Measurements from ENCODE around the gene HGFAC.

The HGFAC gene

DNA sequence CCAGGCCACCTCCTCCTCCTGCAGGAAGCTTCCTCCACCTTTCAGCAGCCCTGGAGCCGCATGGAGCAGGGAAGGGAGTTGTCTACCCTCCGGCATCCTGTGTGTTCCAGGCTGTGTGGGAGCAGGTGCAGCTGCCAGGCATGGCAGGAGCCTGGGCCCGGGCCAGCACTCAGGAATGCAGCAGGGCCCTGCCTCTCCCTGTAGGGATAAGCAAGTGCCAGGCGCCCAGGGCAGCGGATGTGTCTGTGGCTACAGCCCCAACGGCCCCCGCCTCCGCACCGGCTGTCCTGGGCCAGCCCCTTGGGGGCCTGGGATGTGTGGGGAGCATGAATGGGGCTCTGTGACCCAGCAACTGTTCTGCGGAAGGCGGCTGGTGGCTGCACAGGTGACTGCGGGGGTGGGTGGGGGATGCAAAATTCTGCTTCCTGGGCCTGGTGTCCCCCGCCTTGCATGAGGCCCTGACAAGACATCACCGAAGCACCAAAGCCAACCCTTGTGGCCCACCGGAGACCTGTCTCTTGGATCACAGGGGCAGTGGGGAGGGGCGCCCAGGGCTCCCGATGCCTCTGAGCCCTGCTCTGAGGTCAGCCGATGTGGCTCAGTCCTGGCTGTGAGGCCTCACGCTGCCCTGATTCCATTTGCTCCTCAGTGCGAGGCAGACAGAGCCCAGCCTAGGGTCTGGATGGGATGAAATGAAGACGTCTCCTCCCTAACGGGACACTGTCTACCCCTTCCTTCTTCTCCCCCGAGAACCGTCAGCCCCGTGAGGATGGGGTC is 19.9 kb downstream of the HGFAC start:
- H3K36me3 ChIP-seq (ENCODE audit: insufficient read depth, low read length) = no peaks in the 10 kb centered on the region
- no peak overlapping the region for H3K4me3 ChIP-seq
- TF ChIP-seq FOXP2 (optimal IDR thresholded peaks at IDR 0.05; ENCODE audit: control extremely low read depth, extremely low read length, insufficient read depth) (no peak), EZH2 (IDR thresholded peaks at IDR 0.05) (no peak), POLR2AphosphoS5 (IDR thresholded peaks at IDR 0.05; ENCODE audit: borderline replicate concordance, low read depth, low read length) (no peak)
- H3K27ac ChIP-seq = no peak overlapping the region
- no peak overlapping the region for H3K9ac ChIP-seq (ENCODE audit: insufficient read length)
- DNase-seq (ENCODE audit: low read depth, low spot score) = no peak
- H3K9me3 ChIP-seq (ENCODE audit: low read depth, low read length) = no peaks in the 10 kb centered on the region

DNA sequence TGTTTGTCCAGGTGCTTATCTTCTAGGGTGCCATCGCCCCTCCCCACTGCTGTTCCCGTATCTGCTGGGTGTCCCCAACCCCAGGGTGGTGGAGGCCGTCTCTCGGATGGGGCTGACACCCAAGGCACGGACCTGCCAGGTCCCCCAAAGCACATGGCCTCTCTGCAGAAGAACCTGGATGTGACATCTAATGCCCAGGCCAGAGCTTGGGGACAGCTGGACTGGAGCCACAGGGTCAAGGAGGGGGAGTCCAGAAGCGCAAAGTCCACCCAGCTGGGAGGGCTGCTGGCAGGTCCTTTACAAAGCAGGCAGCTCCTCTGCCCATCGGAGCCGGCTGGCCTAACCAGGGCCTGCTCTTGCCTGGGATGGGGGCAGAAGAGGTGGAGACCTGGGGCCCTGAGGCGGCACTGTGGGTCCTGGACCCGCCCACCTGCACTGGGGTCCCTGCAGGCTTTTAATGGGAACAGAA is 20.6 kb downstream of the HGFAC start:
- H3K4me3 ChIP-seq = no peak overlapping the region
- no peaks in the 10 kb centered on the region for H3K36me3 ChIP-seq (ENCODE audit: insufficient read depth, low read length)
- no peak overlapping the region for H3K27ac ChIP-seq
- no peaks in the 10 kb centered on the region for H3K9me3 ChIP-seq (ENCODE audit: low read depth, low read length)
- no peak overlapping the region for H3K9ac ChIP-seq (ENCODE audit: insufficient read length)
- no peak for DNase-seq (ENCODE audit: low read depth, low spot score)
- no peak for TF ChIP-seq FOXP2 (optimal IDR thresholded peaks at IDR 0.05; ENCODE audit: control extremely low read depth, extremely low read length, insufficient read depth)
- no peak for TF ChIP-seq POLR2AphosphoS5 (IDR thresholded peaks at IDR 0.05; ENCODE audit: borderline replicate concordance, low read depth, low read length)
- TF ChIP-seq EZH2 (IDR thresholded peaks at IDR 0.05) = no peak

GRCh38 chr4:3462790-3463415 is 21.1 kb downstream of the HGFAC start, which contains the start of gene DOK7:
TSS of gene DOK7 (plus strand) at chr4:3463306. CDS start at chr4:3463376, 70 bp downstream.
- Histone ChIP-seq H3K9me3 (ENCODE audit: low read depth, low read length) (no peaks in the 10 kb centered on the region), H3K27ac (no peak within 1 kb of the TSS), H3K36me3 (ENCODE audit: insufficient read depth, low read length) (no peaks in the 10 kb centered on the region), H3K4me3 (no peak within 1 kb of the TSS), H3K9ac (ENCODE audit: insufficient read length) (no peak within 1 kb of the TSS)
- no peak for DNase-seq (ENCODE audit: low read depth, low spot score)
- TF ChIP-seq EZH2 (IDR thresholded peaks at IDR 0.05) (no peak), FOXP2 (optimal IDR thresholded peaks at IDR 0.05; ENCODE audit: control extremely low read depth, extremely low read length, insufficient read depth) (no peak)

GRCh38 chr4:3463556-3464348 is 22.0 kb downstream of the HGFAC start:
- Histone ChIP-seq H3K4me3 (no peak overlapping the region), H3K27ac (no peak overlapping the region), H3K9me3 (ENCODE audit: low read depth, low read length) (no peaks in the 10 kb centered on the region), H3K9ac (ENCODE audit: insufficient read length) (no peak overlapping the region), H3K36me3 (ENCODE audit: insufficient read depth, low read length) (no peaks in the 10 kb centered on the region)
- TF ChIP-seq EZH2 (IDR thresholded peaks at IDR 0.05) (no peak), POLR2AphosphoS5 (IDR thresholded peaks at IDR 0.05; ENCODE audit: borderline replicate concordance, low read depth, low read length) (no peak), FOXP2 (optimal IDR thresholded peaks at IDR 0.05; ENCODE audit: control extremely low read depth, extremely low read length, insufficient read depth) (no peak)
- DNase-seq (ENCODE audit: low read depth, low spot score) = no peak

DNA sequence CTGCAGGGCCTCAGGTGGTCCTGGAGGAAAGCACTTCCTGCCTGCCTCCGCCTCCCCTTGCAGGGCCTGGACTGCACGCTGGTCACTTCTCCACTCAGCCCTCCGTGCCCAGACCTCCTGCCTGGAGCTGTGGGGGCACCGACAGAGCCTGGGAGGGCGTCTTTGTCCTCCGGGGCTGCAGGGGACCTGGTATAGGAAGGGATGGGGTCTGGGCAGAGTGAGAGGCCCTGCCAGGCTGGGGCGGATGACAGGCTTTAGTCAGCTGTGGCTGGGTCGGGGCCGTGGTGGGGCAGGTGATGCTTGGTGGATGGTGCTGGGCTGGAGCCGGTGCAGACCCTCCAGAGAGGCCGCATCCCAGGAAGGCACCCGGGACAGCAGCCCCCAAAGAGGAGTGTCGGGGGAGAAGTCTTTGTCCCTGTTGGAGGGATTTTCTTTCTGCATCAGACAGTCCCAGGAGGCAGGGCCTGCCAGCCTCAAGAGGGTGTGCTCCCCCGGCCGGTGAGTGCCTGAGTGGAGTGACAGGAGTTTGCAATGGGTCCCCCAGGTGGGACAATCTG is 22.7 kb downstream of the HGFAC start:
- H3K27ac ChIP-seq = no peak overlapping the region
- H3K4me3 ChIP-seq = no peak overlapping the region
- TF ChIP-seq POLR2AphosphoS5 (IDR thresholded peaks at IDR 0.05; ENCODE audit: borderline replicate concordance, low read depth, low read length) (no peak), EZH2 (IDR thresholded peaks at IDR 0.05) (no peak), FOXP2 (optimal IDR thresholded peaks at IDR 0.05; ENCODE audit: control extremely low read depth, extremely low read length, insufficient read depth) (no peak)
- H3K9ac ChIP-seq (ENCODE audit: insufficient read length) = no peak overlapping the region
- no peaks in the 10 kb centered on the region for H3K9me3 ChIP-seq (ENCODE audit: low read depth, low read length)
- DNase-seq (ENCODE audit: low read depth, low spot score) = no peak
- H3K36me3 ChIP-seq (ENCODE audit: insufficient read depth, low read length) = no peaks in the 10 kb centered on the region

GRCh38 chr4:3464911-3465697 is 23.3 kb downstream of the HGFAC start:
- H3K9me3 ChIP-seq (ENCODE audit: low read depth, low read length) = no peaks in the 10 kb centered on the region
- TF ChIP-seq EZH2 (IDR thresholded peaks at IDR 0.05) = no peak
- no peak for TF ChIP-seq POLR2AphosphoS5 (IDR thresholded peaks at IDR 0.05; ENCODE audit: borderline replicate concordance, low read depth, low read length)
- no peak for TF ChIP-seq FOXP2 (optimal IDR thresholded peaks at IDR 0.05; ENCODE audit: control extremely low read depth, extremely low read length, insufficient read depth)
- no peaks in the 10 kb centered on the region for H3K36me3 ChIP-seq (ENCODE audit: insufficient read depth, low read length)
- no peak for DNase-seq (ENCODE audit: low read depth, low spot score)
- H3K9ac ChIP-seq (ENCODE audit: insufficient read length) = no peak overlapping the region
- H3K27ac ChIP-seq = no peak overlapping the region
- H3K4me3 ChIP-seq = no peak overlapping the region

DNA sequence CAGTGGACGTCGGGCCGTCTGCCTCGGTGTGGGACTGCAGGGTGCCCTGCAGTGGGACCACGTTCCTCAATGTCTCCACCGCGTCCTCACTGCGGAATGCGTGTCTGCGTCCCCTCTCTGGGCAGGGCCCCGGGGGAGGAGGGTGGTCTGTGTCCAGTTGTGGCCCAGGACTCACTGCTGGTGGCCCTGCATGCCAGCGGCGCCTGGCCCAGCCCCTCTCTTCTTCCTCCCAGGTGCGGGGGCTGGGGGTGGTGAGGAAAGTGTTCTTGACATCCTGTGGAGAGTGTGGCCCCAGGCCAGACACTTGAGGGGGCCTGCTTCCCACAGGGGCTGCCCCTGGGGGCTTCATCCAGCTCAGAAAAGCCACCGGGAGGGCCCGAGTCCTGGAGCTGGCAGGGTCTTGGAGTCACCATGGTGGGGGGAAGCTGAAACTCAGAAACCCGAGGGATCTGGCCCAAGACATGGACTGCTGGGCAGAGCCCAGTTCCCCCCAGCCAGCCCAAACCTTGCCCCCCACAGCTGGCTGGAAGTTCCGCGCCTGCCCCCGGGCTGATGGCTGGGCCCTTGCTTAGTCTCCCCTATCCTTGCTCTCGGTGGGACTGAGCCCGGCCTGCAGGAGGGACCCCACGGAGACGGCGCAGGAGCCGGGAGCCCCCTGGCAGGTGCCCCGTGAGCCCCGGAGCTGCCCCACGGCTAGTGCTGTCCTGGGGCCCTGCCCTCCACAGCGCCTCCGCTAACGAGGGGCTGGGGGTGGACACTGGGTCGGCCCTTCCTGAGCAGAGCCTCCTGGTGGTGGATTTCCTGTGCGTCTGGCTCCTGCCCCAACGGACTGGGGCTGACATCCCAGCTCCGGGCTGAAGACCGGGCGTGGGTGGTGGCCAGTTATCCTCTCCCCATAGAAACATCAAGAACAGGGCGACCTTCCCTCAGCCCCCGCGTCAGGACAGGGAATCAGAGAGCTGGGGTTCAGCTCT is 24.2 kb downstream of the HGFAC start:
- Histone ChIP-seq H3K36me3 (ENCODE audit: insufficient read depth, low read length) (no peaks in the 10 kb centered on the region), H3K27ac (no peak overlapping the region)

More for the DNA sequence above, 24.2 kb downstream of the HGFAC start:
- no peak overlapping the region for H3K4me3 ChIP-seq
- TF ChIP-seq FOXP2 (optimal IDR thresholded peaks at IDR 0.05; ENCODE audit: control extremely low read depth, extremely low read length, insufficient read depth) = no peak
- no peak overlapping the region for H3K9ac ChIP-seq (ENCODE audit: insufficient read length)
- no peak for DNase-seq (ENCODE audit: low read depth, low spot score)
- no peaks in the 10 kb centered on the region for H3K9me3 ChIP-seq (ENCODE audit: low read depth, low read length)

Data from SK-N-MC (cell line).